RWPE2 (cell line): ENCODE results near the gene JAK3.

ENCODE experiments used
- ATAC-seq: fragments of 200-7000 bp; cut with Tn5 transposase; 3 replicates; pipeline ENCODE4 v1.9.1; 2021; ENCODE audit warnings: low read depth
- DNase-seq: peaks from one replicate; pipeline ENCODE4 v3.0.0-alpha.2; 2020; ENCODE audit warnings: low spot score
- H3K27ac ChIP-seq: fragments of 450-650 bp; 2 replicates; pipeline ENCODE4 v1.5.1; 2017; ENCODE audit warnings: mild to moderate bottlenecking; ENCODE audit not compliant: poor library complexity, severe bottlenecking
- H3K27me3 ChIP-seq: fragments of 250-450 bp; sonication (Bioruptor Pico); 2 replicates; pipeline ENCODE4 v1.5.1; 2021; ENCODE audit warnings: mild to moderate bottlenecking, moderate library complexity; ENCODE audit not compliant: insufficient read depth, poor library complexity, severe bottlenecking
- H3K36me3 ChIP-seq: fragments of 250-450 bp; sonication (Bioruptor Pico); 2 replicates; pipeline ENCODE4 v1.5.1; 2020; ENCODE audit warnings: low read depth, mild to moderate bottlenecking, moderate library complexity
- H3K4me1 ChIP-seq: fragments of 250-450 bp; sonication (Bioruptor Pico); 2 replicates; pipeline ENCODE4 v1.5.1; 2021; ENCODE audit warnings: mild to moderate bottlenecking, moderate library complexity; ENCODE audit not compliant: insufficient read depth, poor library complexity, severe bottlenecking
- H3K4me3 ChIP-seq: fragments of 250-450 bp; sonication (Bioruptor Pico); 2 replicates; pipeline ENCODE4 v1.5.1; 2021; ENCODE audit warnings: mild to moderate bottlenecking, moderate library complexity; ENCODE audit not compliant: severe bottlenecking
- H3K9me3 ChIP-seq: fragments of 250-450 bp; sonication (Bioruptor Pico); 2 replicates; pipeline ENCODE4 v1.5.1; 2021; ENCODE audit warnings: mild to moderate bottlenecking, moderate library complexity; ENCODE audit not compliant: severe bottlenecking
- TF ChIP-seq, protein P1 (sequence below): fragments of 450-650 bp; IDR thresholded peaks from one replicate; pipeline ENCODE4 v1.5.1; 2017; ENCODE audit warnings: mild to moderate bottlenecking, moderate library complexity; ENCODE audit not compliant: poor library complexity, severe bottlenecking

Gene JAK3

DNA sequence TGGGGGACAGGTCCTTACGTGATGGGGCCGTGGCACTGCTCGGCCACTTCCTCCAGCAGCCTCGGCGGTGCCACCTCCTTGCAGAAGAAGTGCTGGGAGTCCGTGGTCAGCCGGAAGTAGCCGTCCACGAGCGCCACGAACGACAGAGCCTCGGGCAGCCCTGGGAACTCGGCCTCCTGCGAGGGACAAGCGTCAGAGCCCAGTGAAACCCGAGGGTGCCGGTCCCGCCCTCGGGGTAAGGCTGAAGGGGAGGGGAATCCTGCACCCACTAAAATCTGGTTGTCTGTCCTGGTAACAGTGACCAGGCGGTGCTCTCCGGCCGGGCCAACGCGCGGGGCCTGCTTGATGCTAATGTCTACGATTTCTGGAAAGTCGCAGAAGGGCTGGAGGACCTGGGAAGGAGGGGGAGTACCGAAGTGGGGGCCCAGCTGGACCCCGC lies 6.4 kb downstream of the JAK3 start:
- Histone ChIP-seq H3K36me3 (no peaks in the 10 kb centered on the region), H3K4me3 (peak overlapping the region; percentile 48), H3K4me1 (no peaks in the 10 kb centered on the region), H3K9me3 (no peaks in the 10 kb centered on the region), H3K27me3 (no peaks in the 10 kb centered on the region), H3K27ac (no peak overlapping the region)
- TF ChIP-seq, protein P1, sequence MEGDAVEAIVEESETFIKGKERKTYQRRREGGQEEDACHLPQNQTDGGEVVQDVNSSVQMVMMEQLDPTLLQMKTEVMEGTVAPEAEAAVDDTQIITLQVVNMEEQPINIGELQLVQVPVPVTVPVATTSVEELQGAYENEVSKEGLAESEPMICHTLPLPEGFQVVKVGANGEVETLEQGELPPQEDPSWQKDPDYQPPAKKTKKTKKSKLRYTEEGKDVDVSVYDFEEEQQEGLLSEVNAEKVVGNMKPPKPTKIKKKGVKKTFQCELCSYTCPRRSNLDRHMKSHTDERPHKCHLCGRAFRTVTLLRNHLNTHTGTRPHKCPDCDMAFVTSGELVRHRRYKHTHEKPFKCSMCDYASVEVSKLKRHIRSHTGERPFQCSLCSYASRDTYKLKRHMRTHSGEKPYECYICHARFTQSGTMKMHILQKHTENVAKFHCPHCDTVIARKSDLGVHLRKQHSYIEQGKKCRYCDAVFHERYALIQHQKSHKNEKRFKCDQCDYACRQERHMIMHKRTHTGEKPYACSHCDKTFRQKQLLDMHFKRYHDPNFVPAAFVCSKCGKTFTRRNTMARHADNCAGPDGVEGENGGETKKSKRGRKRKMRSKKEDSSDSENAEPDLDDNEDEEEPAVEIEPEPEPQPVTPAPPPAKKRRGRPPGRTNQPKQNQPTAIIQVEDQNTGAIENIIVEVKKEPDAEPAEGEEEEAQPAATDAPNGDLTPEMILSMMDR: no peak
- peak; percentile 33 for ATAC-seq
- DNase-seq: no peak

DNA sequence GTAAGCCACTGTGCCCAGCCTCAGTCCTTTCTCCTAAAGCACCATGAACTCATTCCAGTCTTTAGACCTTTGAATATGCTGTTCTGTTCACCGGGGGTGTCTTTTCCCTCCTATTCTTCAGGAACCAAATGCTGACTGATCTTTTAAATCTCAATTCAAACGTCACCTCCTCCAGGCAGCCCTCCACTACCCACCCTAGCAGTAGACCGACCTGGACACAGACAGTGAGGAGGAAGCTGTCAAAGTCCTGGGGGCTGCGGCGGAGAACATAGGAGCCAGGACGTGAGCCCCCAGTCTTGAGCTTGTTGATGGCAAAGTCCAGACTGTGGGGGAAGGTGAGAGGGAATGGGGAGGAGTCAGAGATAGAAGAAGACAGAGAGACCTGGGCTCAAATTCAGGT lies 7.8 kb downstream of the JAK3 start:
- no peaks in the 10 kb centered on the region for H3K36me3 ChIP-seq
- no peaks in the 10 kb centered on the region for H3K27me3 ChIP-seq
- H3K9me3 ChIP-seq: no peaks in the 10 kb centered on the region
- TF ChIP-seq, protein P1: no peak
- ATAC-seq (no peak), DNase-seq (no peak)
- no peak overlapping the region for H3K4me3 ChIP-seq
- H3K27ac ChIP-seq: no peak overlapping the region
- no peaks in the 10 kb centered on the region for H3K4me1 ChIP-seq

DNA sequence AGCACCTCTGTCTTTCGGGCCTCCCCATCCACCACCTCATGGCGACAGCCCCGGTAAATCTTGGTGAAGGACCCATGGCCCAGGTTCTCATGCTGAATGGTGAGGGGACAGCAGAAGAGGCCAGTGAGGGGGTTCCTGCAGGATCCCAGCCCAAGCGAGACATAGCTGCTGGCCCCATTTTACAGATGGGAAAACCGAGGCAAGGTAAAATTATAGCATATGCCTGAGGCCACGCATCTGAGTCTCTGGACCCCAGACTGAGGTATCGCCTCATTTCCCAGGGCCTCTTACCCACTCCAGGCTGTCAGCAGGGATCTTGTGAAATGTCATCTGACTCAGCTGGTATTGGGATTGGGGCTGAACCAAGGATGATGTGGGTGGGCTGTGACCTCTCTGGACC lies 9.8 kb downstream of the JAK3 start:
- no peak for DNase-seq
- Histone ChIP-seq H3K27ac (no peak overlapping the region), H3K4me1 (no peaks in the 10 kb centered on the region), H3K36me3 (no peaks in the 10 kb centered on the region), H3K27me3 (no peaks in the 10 kb centered on the region), H3K9me3 (no peaks in the 10 kb centered on the region), H3K4me3 (no peak overlapping the region)
- no peak for ATAC-seq
- TF ChIP-seq, protein P1: no peak

DNA sequence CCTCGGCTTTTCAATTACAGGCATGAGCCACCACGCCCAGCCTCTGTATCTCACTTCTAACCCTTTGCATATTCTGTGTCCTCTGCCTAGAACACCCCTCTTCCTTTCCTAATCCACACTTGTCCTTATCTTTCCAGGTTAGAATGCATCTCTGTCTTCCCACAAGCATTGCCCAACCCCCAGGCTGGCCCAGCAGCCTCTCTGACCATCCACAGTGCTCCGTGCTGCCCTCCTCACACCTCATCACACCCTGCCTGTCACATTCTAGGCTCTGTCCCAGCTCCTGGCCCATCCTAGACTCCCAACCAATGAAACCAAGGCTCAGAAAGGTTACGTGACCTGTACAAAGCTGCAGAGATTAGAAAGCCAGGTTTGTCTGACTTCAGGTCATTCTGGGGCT lies 11.3 kb downstream of the JAK3 start:
- Histone ChIP-seq H3K36me3 (no peaks in the 10 kb centered on the region), H3K9me3 (no peaks in the 10 kb centered on the region), H3K27ac (no peak overlapping the region), H3K4me1 (no peaks in the 10 kb centered on the region), H3K4me3 (no peak overlapping the region), H3K27me3 (no peaks in the 10 kb centered on the region)
- ATAC-seq (no peak), DNase-seq (no peak)
- TF ChIP-seq, protein P1: no peak

DNA sequence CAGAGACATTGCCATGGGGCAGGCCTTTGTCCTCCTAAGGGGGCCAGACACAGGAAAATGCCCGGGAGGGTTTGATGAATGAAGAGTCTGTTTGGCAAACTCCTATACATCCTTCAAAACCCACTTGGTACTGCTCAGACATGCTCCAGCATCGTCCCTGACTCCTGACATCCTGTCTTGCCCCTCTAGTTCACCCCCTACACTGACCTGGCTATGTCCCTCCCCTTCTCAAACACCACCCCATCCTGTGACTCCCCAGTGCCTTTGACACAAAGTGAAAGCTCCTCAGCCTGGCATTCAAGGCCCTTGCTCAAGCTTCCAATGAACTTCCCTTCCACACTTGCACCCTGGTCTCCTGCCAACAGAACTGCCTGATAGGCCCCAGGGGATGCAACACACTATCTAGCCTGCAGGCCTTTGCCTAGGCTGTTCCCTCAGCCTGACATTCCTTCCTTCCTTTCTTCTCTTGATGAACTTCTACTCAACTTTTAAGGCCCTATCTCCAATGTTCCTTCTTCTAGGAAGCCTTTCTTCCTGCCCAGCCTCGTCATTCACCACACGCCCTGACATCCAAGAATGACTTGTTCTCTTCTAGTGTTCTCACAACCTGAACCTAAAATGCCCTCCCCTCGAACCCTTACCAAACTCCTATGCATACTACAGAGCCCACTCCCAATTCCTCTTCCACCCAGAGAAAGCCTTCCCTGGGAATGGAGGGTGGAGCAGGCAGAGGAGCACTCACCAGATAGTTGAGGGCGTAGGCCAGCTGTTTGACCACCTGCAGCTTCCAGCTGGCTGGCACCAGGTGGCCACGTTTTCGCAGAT lies 12.4 kb downstream of the JAK3 start:
- no peak for ATAC-seq
- no peak for DNase-seq
- TF ChIP-seq, protein P1: no peak
- Histone ChIP-seq H3K4me3 (no peak overlapping the region), H3K9me3 (no peaks in the 10 kb centered on the region), H3K27me3 (no peaks in the 10 kb centered on the region), H3K36me3 (no peaks in the 10 kb centered on the region), H3K27ac (no peak overlapping the region), H3K4me1 (no peaks in the 10 kb centered on the region)
